Measurements from ENCODE around the gene PLPP4. TPM values are rescaled to one million over a fixed set of nuclear protein-coding genes. Genes with fewer than 3 reads are reported as not detected.

The PLPP4 gene
- total RNA-seq, 1 experiment from 2014 or later: not detected

- TF ChIP-seq CTCF (IDR thresholded peaks at IDR 0.05; ENCODE audit: unreplicated experiment): no peak
- CTCF ChIA-PET: no interaction called here
- no TSS peak for BruUV-seq (replicated peaks)
- Mint-ChIP-seq H3K27me3 (ENCODE audit: unreplicated experiment) (peaks cover 17% of the 10 kb centered on the region), H3K4me1 (ENCODE audit: low read depth, unreplicated experiment) (no peaks in the 10 kb centered on the region), H3K4me3 (ENCODE audit: low read depth, unreplicated experiment) (no peak overlapping the region), H3K9me3 (ENCODE audit: low read depth, unreplicated experiment) (no peaks in the 10 kb centered on the region), H3K36me3 (ENCODE audit: insufficient read depth, unreplicated experiment) (no peaks in the 10 kb centered on the region), H3K27ac (ENCODE audit: unreplicated experiment) (no peak overlapping the region)
- DNase-seq: no peak
- intact Hi-C loops (cut with micrococcal nuclease; ENCODE audit: unreplicated experiment): no loop called here
These were observed 153.8 kb downstream of the PLPP4 start for GRCh38 chr10:120610791-120611190.

DNA sequence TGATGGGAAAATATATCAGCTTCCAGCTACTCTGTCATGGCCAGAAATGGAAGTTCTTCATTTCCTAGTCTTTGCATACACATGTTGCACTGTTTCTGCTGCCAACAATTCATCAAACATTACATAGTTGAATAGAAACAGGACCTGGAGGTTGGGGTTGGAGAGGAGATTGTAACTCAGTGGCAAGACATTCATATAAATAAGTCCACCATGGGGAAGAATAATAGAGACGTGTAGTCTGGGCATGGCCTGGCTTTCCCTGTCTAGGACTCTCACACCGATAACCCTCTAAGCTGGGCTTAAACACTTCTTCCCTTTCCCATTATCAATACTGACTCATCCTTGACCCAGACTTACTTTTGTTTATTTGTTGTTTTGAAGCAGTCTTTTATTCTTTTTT lies 155.7 kb downstream of the PLPP4 start:
- Mint-ChIP-seq H3K27me3 (ENCODE audit: unreplicated experiment) (peaks cover 17% of the 10 kb centered on the region), H3K36me3 (ENCODE audit: insufficient read depth, unreplicated experiment) (no peaks in the 10 kb centered on the region), H3K27ac (ENCODE audit: unreplicated experiment) (no peak overlapping the region), H3K4me1 (ENCODE audit: low read depth, unreplicated experiment) (no peaks in the 10 kb centered on the region), H3K4me3 (ENCODE audit: low read depth, unreplicated experiment) (no peak overlapping the region), H3K9me3 (ENCODE audit: low read depth, unreplicated experiment) (peaks cover 3% of the 10 kb centered on the region)
- TF ChIP-seq CTCF (IDR thresholded peaks at IDR 0.05; ENCODE audit: unreplicated experiment): no peak
- CTCF ChIA-PET: no interaction called here
- BruUV-seq (replicated peaks): no TSS peak
- no peak for DNase-seq
- intact Hi-C loops (cut with micrococcal nuclease; ENCODE audit: unreplicated experiment): no loop called here

DNA sequence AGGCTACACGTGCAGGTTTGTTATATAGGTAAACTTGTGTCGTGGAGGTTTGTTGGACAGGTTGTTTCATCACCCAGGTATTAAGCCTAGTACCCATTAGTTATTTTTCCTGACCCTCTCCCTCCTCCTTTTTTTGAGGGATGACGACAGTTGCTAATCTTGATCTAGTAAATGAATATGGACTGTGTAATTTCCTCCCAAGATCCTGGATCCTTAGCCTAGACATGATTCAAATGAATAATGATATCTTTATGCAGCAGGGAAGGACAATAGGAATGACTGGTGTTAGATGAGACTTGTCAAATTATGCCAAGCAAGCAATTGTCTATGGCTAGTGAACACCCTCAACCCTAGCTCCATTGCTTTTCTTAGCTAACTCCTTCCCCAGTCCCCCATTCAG lies 156.2 kb downstream of the PLPP4 start:
- H3K4me1 Mint-ChIP-seq (ENCODE audit: low read depth, unreplicated experiment): no peaks in the 10 kb centered on the region
- intact Hi-C loops (cut with micrococcal nuclease; ENCODE audit: unreplicated experiment): no loop called here
- no peak for TF ChIP-seq CTCF (IDR thresholded peaks at IDR 0.05; ENCODE audit: unreplicated experiment)
- H3K4me3 Mint-ChIP-seq (ENCODE audit: low read depth, unreplicated experiment): no peak overlapping the region
- no peak overlapping the region for H3K27ac Mint-ChIP-seq (ENCODE audit: unreplicated experiment)
- no TSS peak for BruUV-seq (replicated peaks)
- H3K9me3 Mint-ChIP-seq (ENCODE audit: low read depth, unreplicated experiment): peaks cover 3% of the 10 kb centered on the region
- CTCF ChIA-PET: no interaction called here
- H3K27me3 Mint-ChIP-seq (ENCODE audit: unreplicated experiment): peaks cover 17% of the 10 kb centered on the region
- DNase-seq: no peak
- no peaks in the 10 kb centered on the region for H3K36me3 Mint-ChIP-seq (ENCODE audit: insufficient read depth, unreplicated experiment)

- CTCF ChIA-PET: no interaction called here
- BruUV-seq (replicated peaks): no TSS peak
These were observed 157.7 kb downstream of the PLPP4 start for GRCh38 chr10:120614680-120615079.

More at GRCh38 chr10:120614680-120615079, 157.7 kb downstream of the PLPP4 start:
- Mint-ChIP-seq H3K4me1 (ENCODE audit: low read depth, unreplicated experiment) (no peaks in the 10 kb centered on the region), H3K27ac (ENCODE audit: unreplicated experiment) (no peak overlapping the region), H3K36me3 (ENCODE audit: insufficient read depth, unreplicated experiment) (no peaks in the 10 kb centered on the region), H3K9me3 (ENCODE audit: low read depth, unreplicated experiment) (peaks cover 3% of the 10 kb centered on the region), H3K4me3 (ENCODE audit: low read depth, unreplicated experiment) (no peak overlapping the region), H3K27me3 (ENCODE audit: unreplicated experiment) (peaks cover 13% of the 10 kb centered on the region)
- DNase-seq: no peak
- intact Hi-C loops (cut with micrococcal nuclease; ENCODE audit: unreplicated experiment): no loop called here
- no peak for TF ChIP-seq CTCF (IDR thresholded peaks at IDR 0.05; ENCODE audit: unreplicated experiment)
